Body of pancreas (tissue), 4 donors: ENCODE results near the gene INF2. TPM values are rescaled to one million over a fixed set of nuclear protein-coding genes. Genes with fewer than 3 reads are reported as not detected.

Experiments
- ATAC-seq: fragments of 150-250 bp; one replicate; pipeline ENCODE4 v1.9.1; 2016
- DNase-seq, 4 donors: peaks; one replicate each; pipeline ENCODE4 v3.0.0-alpha.2; 2019
- H3K27ac ChIP-seq, 4 donors: fragments of 200-600 bp; sonication (generic); 1 replicate in 3 of 4; 2 replicates in 1 of 4; pipeline versions ENCODE4 v1.5.1 to v1.6.1; 2016 to 2019; ENCODE audit warnings: mild to moderate bottlenecking in 1 of 4, mixed read lengths in 1 of 4, moderate library complexity in 1 of 4
- H3K27me3 ChIP-seq, 2 donors: fragments of 200-600 bp; sonication (generic); one replicate each; pipeline ENCODE4 v1.6.0; 2016; ENCODE audit warnings: mild to moderate bottlenecking in 1 of 2
- H3K36me3 ChIP-seq, 2 donors: fragments of 200-600 bp; sonication (generic); replicated peaks in 1 of 2; 2 replicates each; pipeline ENCODE4 v1.5.1; 2016; ENCODE audit warnings: low read depth in 2 of 2; ENCODE audit not compliant: insufficient read depth in 1 of 2
- H3K4me1 ChIP-seq: fragments of 200-600 bp; sonication (generic); one replicate; pipeline ENCODE4 v1.6.0; 2016
- H3K4me3 ChIP-seq, 2 donors: fragments of 200-600 bp; sonication (generic); 1 replicate in 1 of 2; 2 replicates in 1 of 2; pipeline ENCODE4 v1.5.1; 2016 to 2019
- H3K9me3 ChIP-seq, 3 donors: fragments of 200-600 bp; sonication (generic); 1 replicate in 2 of 3; 2 replicates in 1 of 3; pipeline ENCODE4 v1.5.1; 2016
- POLR2A ChIP-seq, 3 donors: fragments of 450-650 bp; IDR thresholded peaks; one replicate each; pipeline ENCODE4 v1.6.1; 2016; ENCODE audit warnings: antibody characterized with exemption in 3 of 3, mild to moderate bottlenecking in 2 of 3
- WGBS, 2 donors: methylation state at CpG; one replicate each; pipeline ENCODE4 v1.1.5; 2017; 5-methylcytosine and 5-hydroxymethylcytosine counted together
- intact Hi-C: fragments of 100-400 bp; cut with DNase I; formaldehyde crosslinking; loops from one replicate; pipeline ENCODE4 v1.15.1; 2023
- total RNA-seq, 2 donors: library from RNA; depleted of rRNA; stranded (reverse); fragments of >200 nt; gene quantifications; one replicate each; pipeline ENCODE4 v1.1.0, GENCODE V29; 2016
- TF ChIP-seq, protein P1 (sequence below), 7 experiments: fragments of 450-650 bp in 4 of 7; fragments of 200-600 bp in 3 of 7; sonication (generic) in 3 of 7; IDR thresholded peaks; one replicate each; pipeline ENCODE4 v1.5.1; 2016 to 2019; ENCODE audit warnings: antibody characterized with exemption in 7 of 7

The INF2 gene
- total RNA-seq, 2 donors from 2014 or later, result 46.2 to 90.3 TPM

GRCh38 chr14:104642540-104642868 is 46.9 kb upstream of the INF2 start:
- H3K27me3 ChIP-seq, result no peaks in the 10 kb centered on the region
- H3K36me3 ChIP-seq, result no peaks in the 10 kb centered on the region
- H3K4me3 ChIP-seq, result no peak overlapping the region
- 40 to 86% methylated on average over 1 to 8 of the region's 9 CpGs for whole genome bisulfite sequencing, 2 donors
- intact Hi-C loops, result no loop called here
- DNase-seq, result no peak
- no peaks in the 10 kb centered on the region for H3K9me3 ChIP-seq
- no peak for TF ChIP-seq POLR2A (IDR thresholded peaks at IDR 0.05)
- TF ChIP-seq, protein P1, sequence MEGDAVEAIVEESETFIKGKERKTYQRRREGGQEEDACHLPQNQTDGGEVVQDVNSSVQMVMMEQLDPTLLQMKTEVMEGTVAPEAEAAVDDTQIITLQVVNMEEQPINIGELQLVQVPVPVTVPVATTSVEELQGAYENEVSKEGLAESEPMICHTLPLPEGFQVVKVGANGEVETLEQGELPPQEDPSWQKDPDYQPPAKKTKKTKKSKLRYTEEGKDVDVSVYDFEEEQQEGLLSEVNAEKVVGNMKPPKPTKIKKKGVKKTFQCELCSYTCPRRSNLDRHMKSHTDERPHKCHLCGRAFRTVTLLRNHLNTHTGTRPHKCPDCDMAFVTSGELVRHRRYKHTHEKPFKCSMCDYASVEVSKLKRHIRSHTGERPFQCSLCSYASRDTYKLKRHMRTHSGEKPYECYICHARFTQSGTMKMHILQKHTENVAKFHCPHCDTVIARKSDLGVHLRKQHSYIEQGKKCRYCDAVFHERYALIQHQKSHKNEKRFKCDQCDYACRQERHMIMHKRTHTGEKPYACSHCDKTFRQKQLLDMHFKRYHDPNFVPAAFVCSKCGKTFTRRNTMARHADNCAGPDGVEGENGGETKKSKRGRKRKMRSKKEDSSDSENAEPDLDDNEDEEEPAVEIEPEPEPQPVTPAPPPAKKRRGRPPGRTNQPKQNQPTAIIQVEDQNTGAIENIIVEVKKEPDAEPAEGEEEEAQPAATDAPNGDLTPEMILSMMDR (IDR thresholded peaks at IDR 0.05), result no peak
- no peak overlapping the region for H3K27ac ChIP-seq
- peaks cover 12% of the 10 kb centered on the region for H3K4me1 ChIP-seq
- no peak for ATAC-seq

DNA sequence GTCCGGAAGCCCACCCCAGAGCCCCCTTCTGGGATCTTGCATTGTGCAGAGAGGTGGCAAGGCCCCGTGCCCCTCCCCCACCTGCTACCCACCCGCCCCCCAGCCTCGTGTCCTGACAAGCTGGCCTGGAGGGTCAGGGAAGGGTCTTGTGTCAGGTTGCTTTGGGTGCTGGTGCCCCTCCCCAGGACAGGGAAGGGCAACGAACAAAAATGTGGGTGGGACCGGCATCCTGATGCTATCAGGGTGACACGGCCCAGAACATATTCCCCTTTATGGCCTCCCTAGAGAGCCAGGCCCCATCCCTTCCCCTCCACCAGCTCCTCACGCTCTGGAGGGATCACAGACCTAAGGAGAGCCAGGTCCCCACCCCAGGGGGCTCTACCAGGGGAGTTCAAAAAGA is 46.1 kb upstream of the INF2 start:
- no peaks in the 10 kb centered on the region for H3K27me3 ChIP-seq
- H3K4me3 ChIP-seq, result no peak overlapping the region
- DNase-seq, result no peak
- 52 to 72% methylated on average over 3 to 8 of the region's 8 CpGs for WGBS, 2 donors
- no peaks in the 10 kb centered on the region for H3K9me3 ChIP-seq
- ATAC-seq, result no peak
- H3K36me3 ChIP-seq, result no peaks in the 10 kb centered on the region
- peaks cover 4% of the 10 kb centered on the region for H3K4me1 ChIP-seq
- TF ChIP-seq, protein P1 (IDR thresholded peaks at IDR 0.05), result no peak
- no peak for TF ChIP-seq POLR2A (IDR thresholded peaks at IDR 0.05)
- no peak overlapping the region for H3K27ac ChIP-seq
- intact Hi-C loops, result no loop called here

GRCh38 chr14:104644091-104644635 is 45.3 kb upstream of the INF2 start:
- H3K4me1 ChIP-seq, result no peaks in the 10 kb centered on the region
- ATAC-seq (no peak), DNase-seq (no peak)
- no peak for TF ChIP-seq POLR2A (IDR thresholded peaks at IDR 0.05)
- TF ChIP-seq, protein P1 (IDR thresholded peaks at IDR 0.05), result no peak
- intact Hi-C loops, result no loop called here
- no peaks in the 10 kb centered on the region for H3K9me3 ChIP-seq
- no peak overlapping the region for H3K27ac ChIP-seq
- H3K36me3 ChIP-seq, result no peaks in the 10 kb centered on the region
- H3K27me3 ChIP-seq, result no peaks in the 10 kb centered on the region
- no peak overlapping the region for H3K4me3 ChIP-seq
- WGBS, 2 donors, result 57 to 66% methylated on average over 6 to 12 of the region's 12 CpGs

- intact Hi-C loops, result loop anchor here (5.0 kb wide), 1 partner anchor 67 kb away; no protein-coding TSS in a partner anchor
- Histone ChIP-seq H3K27ac (no peak overlapping the region), H3K4me1 (no peaks in the 10 kb centered on the region), H3K27me3 (no peaks in the 10 kb centered on the region), H3K36me3 (no peaks in the 10 kb centered on the region), H3K4me3 (no peak overlapping the region), H3K9me3 (no peaks in the 10 kb centered on the region)
- no peak for DNase-seq
- no peak for ATAC-seq
- 61 to 69% methylated on average over 11 of the region's 11 CpGs for WGBS, 2 donors
- no peak for TF ChIP-seq POLR2A (IDR thresholded peaks at IDR 0.05)
- TF ChIP-seq, protein P1 (IDR thresholded peaks at IDR 0.05), result no peak
These were observed 44.6 kb upstream of the INF2 start for GRCh38 chr14:104644656-104645378.
